ENCODE measurements around the gene LSAMP. TPM values are rescaled to one million over a fixed set of nuclear protein-coding genes. Genes with fewer than 3 reads are reported as not detected.

LSAMP gene
- total RNA-seq, 1 experiment from 2014 or later, result 0.15 TPM

DNA sequence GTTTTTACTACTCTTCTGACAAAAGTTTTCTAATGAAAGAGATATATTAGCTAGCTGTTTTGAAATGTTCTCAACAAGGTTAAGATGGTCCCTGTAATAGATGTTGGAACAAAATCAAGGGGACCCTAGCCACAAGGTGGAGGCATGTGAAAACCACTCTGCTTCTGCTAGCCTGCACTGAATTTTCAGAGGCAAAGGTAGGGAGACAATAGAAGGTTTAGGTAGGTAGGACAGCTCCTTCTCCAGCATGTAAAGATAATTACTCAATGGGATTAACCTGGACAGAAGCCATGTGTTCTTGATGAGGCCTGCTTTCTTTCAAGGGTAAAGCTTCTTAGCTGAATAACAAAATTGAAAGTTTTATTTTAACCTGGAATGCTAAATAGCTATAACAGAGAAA, 333.5 kb downstream of the LSAMP start:
- POLR2A ChIA-PET (ENCODE audit: unreplicated experiment), result interaction anchor here (0.6 kb wide), 1 partner anchor 8 kb away, joined by 3 read pairs; no protein-coding TSS in a partner anchor
- no peak for ATAC-seq
- intact Hi-C loops (cut with micrococcal nuclease), result no loop called here

DNA sequence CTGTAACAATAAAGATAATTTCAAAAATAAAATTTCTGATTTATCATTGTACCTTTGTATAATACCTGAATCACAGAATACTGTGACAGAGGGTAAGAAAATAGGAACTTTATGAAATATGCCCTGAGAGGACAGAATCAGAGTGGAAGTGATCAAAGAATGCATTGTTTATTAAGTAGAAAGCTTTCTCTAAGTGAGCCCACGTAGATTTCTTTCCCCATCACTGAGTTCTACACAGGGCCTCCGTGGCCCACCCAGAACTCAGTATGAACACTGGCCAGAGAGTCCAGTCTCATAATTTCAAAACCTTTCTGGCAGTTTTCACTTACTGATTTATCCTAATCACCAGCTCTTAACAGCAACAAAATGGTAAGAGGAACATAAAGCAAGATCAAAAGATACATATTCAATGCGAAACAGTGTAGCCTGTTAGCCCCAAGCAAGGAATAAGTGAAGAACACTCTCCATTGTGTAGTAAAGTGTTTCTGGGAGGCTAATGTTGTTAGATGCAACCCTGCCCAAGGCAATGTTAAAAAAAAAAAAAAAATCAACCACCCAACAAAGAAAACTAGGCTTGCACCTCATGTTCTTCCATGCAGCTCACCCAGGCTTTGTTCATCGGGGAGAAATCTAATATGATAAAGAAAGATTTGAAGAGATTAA, 341.3 kb downstream of the LSAMP start:
- no peaks in the 10 kb centered on the region for H3K27me3 ChIP-seq (ENCODE audit: low read length)
- H3K27ac ChIP-seq (ENCODE audit: low read length), result no peak overlapping the region
- H3K9me3 ChIP-seq (ENCODE audit: low read length), result no peaks in the 10 kb centered on the region
- no peak overlapping the region for H3K4me3 ChIP-seq (ENCODE audit: low read length)
- POLR2A ChIA-PET (ENCODE audit: unreplicated experiment), result no interaction called here
- H3K9me2 ChIP-seq (replicated peaks; ENCODE audit: low read length), result no peaks in the 10 kb centered on the region
- H3K9ac ChIP-seq (ENCODE audit: low read length), result no peak overlapping the region
- H4K20me1 ChIP-seq (ENCODE audit: low read length), result no peaks in the 10 kb centered on the region
- no peak for TF ChIP-seq EZH2phosphoT487 (IDR thresholded peaks at IDR 0.05; ENCODE audit: borderline replicate concordance, low read length)
- TF ChIP-seq CTCF (conservative IDR thresholded peaks at IDR 0.05; ENCODE audit: low read depth, low read length), result no peak
- TF ChIP-seq EZH2 (IDR thresholded peaks at IDR 0.05; ENCODE audit: low read length, unreplicated experiment), result no peak
- no peaks in the 10 kb centered on the region for H3K79me2 ChIP-seq (ENCODE audit: low read length)
- H3F3A ChIP-seq (ENCODE audit: low read length, unreplicated experiment), result no peaks in the 10 kb centered on the region
- H3K4me1 ChIP-seq (ENCODE audit: insufficient read depth, low read length), result no peaks in the 10 kb centered on the region
- CTCF ChIA-PET, result no interaction called here
- BruUV-seq (replicated peaks), result no TSS peak
- H3K4me2 ChIP-seq (ENCODE audit: low read length), result no peak overlapping the region
- H3K36me3 ChIP-seq (ENCODE audit: low read depth, low read length), result no peaks in the 10 kb centered on the region
- intact Hi-C loops (cut with micrococcal nuclease), result no loop called here
- ATAC-seq (no peak), DNase-seq (no peak)
- no peak overlapping the region for H2AFZ ChIP-seq (ENCODE audit: low read length)

More for the DNA sequence above, 333.5 kb downstream of the LSAMP start:
- no peak overlapping the region for H3K4me2 ChIP-seq (ENCODE audit: low read length)
- H2AFZ ChIP-seq (ENCODE audit: low read length), result no peak overlapping the region
- DNase-seq, result no peak
- H3K9ac ChIP-seq (ENCODE audit: low read length), result no peak overlapping the region
- no TSS peak for BruUV-seq (replicated peaks)
- no peak for TF ChIP-seq EZH2phosphoT487 (IDR thresholded peaks at IDR 0.05; ENCODE audit: borderline replicate concordance, low read length)
- TF ChIP-seq EZH2 (IDR thresholded peaks at IDR 0.05; ENCODE audit: low read length, unreplicated experiment), result no peak
- no peak for TF ChIP-seq CTCF (conservative IDR thresholded peaks at IDR 0.05; ENCODE audit: low read depth, low read length)
- H3K36me3 ChIP-seq (ENCODE audit: low read depth, low read length), result no peaks in the 10 kb centered on the region
- no peaks in the 10 kb centered on the region for H4K20me1 ChIP-seq (ENCODE audit: low read length)
- H3K79me2 ChIP-seq (ENCODE audit: low read length), result no peaks in the 10 kb centered on the region
- no peak overlapping the region for H3K27ac ChIP-seq (ENCODE audit: low read length)
- no peaks in the 10 kb centered on the region for H3K9me3 ChIP-seq (ENCODE audit: low read length)
- no peaks in the 10 kb centered on the region for H3K4me1 ChIP-seq (ENCODE audit: insufficient read depth, low read length)
- no peaks in the 10 kb centered on the region for H3K27me3 ChIP-seq (ENCODE audit: low read length)
- H3F3A ChIP-seq (ENCODE audit: low read length, unreplicated experiment), result no peaks in the 10 kb centered on the region
- H3K9me2 ChIP-seq (replicated peaks; ENCODE audit: low read length), result no peaks in the 10 kb centered on the region
- H3K4me3 ChIP-seq (ENCODE audit: low read length), result no peak overlapping the region
- CTCF ChIA-PET, result no interaction called here

GRCh38 chr3:116102037-116102436, 343.2 kb downstream of the LSAMP start:
- Histone ChIP-seq H3K36me3 (ENCODE audit: low read depth, low read length) (no peaks in the 10 kb centered on the region), H2AFZ (ENCODE audit: low read length) (no peak overlapping the region), H3K9ac (ENCODE audit: low read length) (no peak overlapping the region), H3K79me2 (ENCODE audit: low read length) (no peaks in the 10 kb centered on the region), H3K9me2 (replicated peaks; ENCODE audit: low read length) (no peaks in the 10 kb centered on the region), H4K20me1 (ENCODE audit: low read length) (no peaks in the 10 kb centered on the region), H3K4me1 (ENCODE audit: insufficient read depth, low read length) (no peaks in the 10 kb centered on the region), H3K27ac (ENCODE audit: low read length) (no peak overlapping the region), H3K9me3 (ENCODE audit: low read length) (no peaks in the 10 kb centered on the region), H3K4me2 (ENCODE audit: low read length) (no peak overlapping the region), H3K4me3 (ENCODE audit: low read length) (no peak overlapping the region), H3F3A (ENCODE audit: low read length, unreplicated experiment) (no peaks in the 10 kb centered on the region), H3K27me3 (ENCODE audit: low read length) (no peaks in the 10 kb centered on the region)
- CTCF ChIA-PET, result no interaction called here
- DNase-seq (no peak), ATAC-seq (no peak)
- no TSS peak for BruUV-seq (replicated peaks)
- POLR2A ChIA-PET (ENCODE audit: unreplicated experiment), result no interaction called here
- TF ChIP-seq EZH2 (IDR thresholded peaks at IDR 0.05; ENCODE audit: low read length, unreplicated experiment), result no peak
- intact Hi-C loops (cut with micrococcal nuclease), result no loop called here

Data from PC-3 (cell line).